GM19372 (cell line): Measurements from ENCODE around the gene COX6B2.

Experiments used
- ATAC-seq: cut with Tn5 transposase; IDR thresholded peaks from one replicate; pipeline ENCODE4 v1.9.1; 2021; ENCODE audit warnings: mild to moderate bottlenecking, low read depth, moderate library complexity; ENCODE audit not compliant: unreplicated experiment

The COX6B2 gene

GRCh38 chr19:55315956-55316525 lies 38.5 kb downstream of the COX6B2 start:
- ATAC-seq: no peak

GRCh38 chr19:55314396-55314795 lies 40.1 kb downstream of the COX6B2 start:
- ATAC-seq: no peak

DNA sequence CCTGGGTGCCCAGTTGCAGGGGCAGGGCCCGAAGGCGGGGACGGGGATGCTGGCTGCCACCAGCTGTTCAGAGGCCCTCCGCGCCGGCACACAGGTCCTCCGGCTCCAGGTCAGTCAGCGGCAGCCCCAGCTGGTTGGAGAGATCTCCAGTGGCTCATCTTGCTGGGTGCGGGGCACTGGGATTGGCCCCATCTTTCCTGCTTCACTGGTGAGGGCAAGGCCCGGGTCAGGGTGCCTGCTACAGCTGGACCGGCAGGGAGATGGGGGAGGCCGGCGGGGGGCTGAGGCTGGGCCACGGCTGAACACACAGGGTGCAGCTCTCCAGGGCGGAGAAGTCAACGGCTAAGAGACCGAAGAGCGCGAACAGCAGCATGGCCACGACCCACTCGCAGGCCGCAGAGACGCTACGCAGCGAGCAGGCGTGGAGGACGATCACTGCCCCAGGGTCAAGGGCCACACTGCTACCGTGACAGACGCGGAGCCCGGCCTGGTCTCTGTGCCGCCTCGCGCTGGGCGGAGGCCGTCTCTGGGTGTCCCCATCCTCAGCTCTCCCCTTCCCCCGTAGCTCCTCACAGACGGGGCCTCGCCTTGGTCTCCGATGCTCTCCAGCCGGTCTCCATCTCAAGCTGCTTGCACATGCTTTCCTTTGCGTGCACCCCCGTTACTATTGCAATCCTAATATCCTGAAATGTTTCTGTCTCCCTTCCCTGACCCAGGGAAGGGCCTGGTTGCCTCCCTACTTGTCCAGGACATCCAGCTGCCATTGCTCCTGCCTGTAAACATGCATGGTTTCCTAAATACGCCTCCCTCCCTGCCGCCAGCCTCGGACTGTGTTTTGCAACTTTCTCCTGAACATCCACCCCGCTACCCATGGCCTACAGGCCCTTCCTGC lies 41.7 kb downstream of the COX6B2 start:
- no peak for ATAC-seq

DNA sequence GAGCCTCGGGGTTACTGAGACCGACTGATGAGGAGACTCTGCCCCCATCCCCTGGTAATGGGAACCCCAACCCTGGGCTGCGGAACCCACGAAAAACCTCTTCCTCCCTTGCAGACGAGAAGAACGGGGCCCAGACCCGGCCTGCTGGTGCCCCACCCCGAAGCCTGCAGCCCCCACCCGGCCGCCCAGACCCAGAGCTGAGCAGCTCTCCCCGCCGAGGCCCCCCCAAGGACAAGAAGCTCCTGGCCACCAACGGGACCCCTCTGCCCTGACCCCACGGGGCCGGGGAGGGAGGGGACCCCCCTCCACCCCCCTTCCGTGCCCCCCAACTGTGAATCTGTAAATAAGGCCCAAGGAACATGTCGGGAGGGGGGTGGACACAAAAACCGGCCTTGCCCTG lies 42.7 kb downstream of the COX6B2 start:
- no peak for ATAC-seq

DNA sequence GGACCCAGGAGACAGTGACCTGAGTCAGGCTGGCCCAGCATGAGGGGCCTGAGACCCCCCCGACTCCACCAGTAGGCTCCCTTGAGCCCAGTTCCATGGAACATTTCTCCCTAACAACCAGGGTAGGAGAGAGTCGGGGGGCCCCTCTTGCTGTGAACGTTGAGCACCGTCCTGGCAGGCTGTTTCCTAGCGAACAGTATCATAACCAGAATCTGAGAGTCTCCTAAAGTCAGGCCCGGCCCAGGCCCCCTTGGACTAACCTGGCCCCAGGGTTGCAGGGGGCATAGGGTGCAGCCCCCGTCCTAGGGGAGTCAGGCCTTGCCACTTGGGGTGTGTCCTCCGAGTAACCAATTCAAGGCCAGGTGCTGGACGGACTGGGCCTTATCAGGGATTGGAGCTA lies 43.1 kb downstream of the COX6B2 start:
- no peak for ATAC-seq

DNA sequence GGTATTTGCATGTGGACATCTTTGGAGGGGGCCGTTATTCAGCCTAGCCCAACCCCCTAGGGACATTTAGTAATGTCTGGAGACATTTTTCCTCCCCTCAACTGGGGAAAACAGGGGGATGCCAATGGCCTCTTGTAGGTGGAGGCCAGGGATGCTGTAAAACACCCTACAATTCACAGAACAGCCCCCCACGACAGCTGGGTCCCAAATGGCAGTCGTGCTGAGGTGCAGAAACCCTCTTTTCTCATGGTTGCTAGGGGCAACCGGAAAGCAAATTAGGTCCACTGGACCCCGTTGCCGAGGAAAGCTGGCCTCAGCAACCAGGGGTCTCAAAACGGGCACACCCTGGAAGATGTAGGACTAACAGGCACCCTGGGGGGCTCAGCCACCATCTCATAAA lies 44.0 kb downstream of the COX6B2 start:
- no peak for ATAC-seq

GRCh38 chr19:55309448-55309847 lies 45.1 kb downstream of the COX6B2 start:
- no peak for ATAC-seq

GRCh38 chr19:55308281-55308680 lies 46.2 kb downstream of the COX6B2 start:
- no peak for ATAC-seq

- no peak for ATAC-seq
These were observed 47.8 kb downstream of the COX6B2 start for GRCh38 chr19:55306712-55307111.

- ATAC-seq: no peak
These were observed 48.4 kb downstream of the COX6B2 start for GRCh38 chr19:55305983-55306562.

- ATAC-seq: no peak
These were observed 49.0 kb downstream of the COX6B2 start for GRCh38 chr19:55305491-55305890.

- no peak for ATAC-seq
These were observed 49.5 kb downstream of the COX6B2 start for GRCh38 chr19:55304980-55305379.

GRCh38 chr19:55304279-55304978 lies 50.1 kb downstream of the COX6B2 start:
- ATAC-seq: no peak

DNA sequence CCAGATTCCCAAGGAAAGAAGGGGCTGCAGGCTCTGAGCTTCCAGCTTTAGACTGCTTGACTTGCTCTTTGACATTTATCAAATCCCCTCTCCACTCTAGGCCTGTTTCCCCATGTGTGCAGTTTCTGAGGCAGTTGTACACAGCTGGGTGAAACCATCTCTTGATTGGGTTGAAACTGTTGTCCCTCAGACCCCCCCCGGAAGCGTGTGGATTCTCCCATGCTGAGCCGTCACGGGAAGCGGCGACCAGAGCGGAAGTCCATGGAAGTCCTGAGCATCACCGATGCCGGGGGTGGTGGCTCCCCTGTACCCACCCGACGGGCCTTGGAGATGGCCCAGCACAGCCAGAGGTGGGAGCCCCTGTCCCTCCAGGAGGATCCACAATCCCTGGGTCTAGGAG lies 51.0 kb downstream of the COX6B2 start:
- no peak for ATAC-seq

GRCh38 chr19:55302318-55302703 lies 52.2 kb downstream of the COX6B2 start:
- no peak for ATAC-seq

GRCh38 chr19:55301459-55302317 lies 52.8 kb downstream of the COX6B2 start:
- peak; percentile 66 for ATAC-seq

DNA sequence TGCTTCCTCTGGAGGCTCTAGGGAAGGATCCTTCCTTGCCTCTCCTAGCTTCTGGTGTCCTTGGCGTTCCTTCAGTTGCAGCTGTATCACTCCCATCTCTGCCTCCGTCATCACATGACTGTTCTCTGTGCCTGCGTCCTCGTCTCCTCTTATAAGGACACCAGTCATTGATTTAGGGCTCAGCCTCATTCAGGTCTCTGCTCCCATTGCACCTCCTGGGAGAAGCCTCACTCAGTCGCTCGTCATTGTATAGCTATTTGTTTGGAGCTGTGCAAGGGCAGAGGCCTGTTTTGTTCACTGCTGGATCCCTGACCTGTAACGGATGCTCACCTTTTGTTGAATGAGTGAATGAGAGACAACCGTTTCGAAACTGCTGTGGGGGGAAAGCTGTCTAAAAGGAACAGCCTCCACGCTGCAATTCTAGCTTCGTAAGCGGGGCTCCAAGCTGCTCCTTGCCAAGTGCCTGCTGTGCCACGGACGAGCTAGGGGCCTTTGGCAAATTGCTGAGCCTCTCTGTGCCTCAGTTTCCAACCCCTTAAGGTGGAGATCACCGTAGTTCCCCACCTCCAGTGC lies 53.5 kb downstream of the COX6B2 start:
- no peak for ATAC-seq

GRCh38 chr19:55299991-55300390 lies 54.5 kb downstream of the COX6B2 start:
- no peak for ATAC-seq
